HG02571 (cell line): ENCODE data around the gene GPC6.
"Not testable (repeated sequence)": the region's sequence is repeated elsewhere in the genome, so short reads cannot be mapped to it uniquely, and the experiment has no call there.

ENCODE experiments used
- ATAC-seq: cut with Tn5 transposase; IDR thresholded peaks from one replicate; pipeline ENCODE4 v1.9.1; 2021; ENCODE audit warnings: mild to moderate bottlenecking, moderate library complexity; ENCODE audit not compliant: unreplicated experiment

The GPC6 gene

GRCh38 chr13:94259984-94260383 lies 1033.4 kb downstream of the GPC6 start:
- ATAC-seq, result no peak

GRCh38 chr13:94261163-94261562 lies 1034.6 kb downstream of the GPC6 start:
- ATAC-seq, result no peak

- no peak for ATAC-seq
Measured at GRCh38 chr13:94263038-94263437, 1036.4 kb downstream of the GPC6 start.

- ATAC-seq, result no peak
Measured at GRCh38 chr13:94267581-94268366, 1041.2 kb downstream of the GPC6 start.

GRCh38 chr13:94268661-94269060 lies 1042.1 kb downstream of the GPC6 start:
- ATAC-seq, result no peak

GRCh38 chr13:94269557-94269956 lies 1043.0 kb downstream of the GPC6 start:
- ATAC-seq, result no peak

- ATAC-seq, result no peak
Measured at GRCh38 chr13:94270556-94270955, 1043.9 kb downstream of the GPC6 start.

GRCh38 chr13:94272038-94272437 lies 1045.4 kb downstream of the GPC6 start:
- no peak for ATAC-seq

GRCh38 chr13:94280349-94280748 lies 1053.7 kb downstream of the GPC6 start:
- ATAC-seq, result no peak

- ATAC-seq, result no peak
Measured at GRCh38 chr13:94280845-94281244, 1054.2 kb downstream of the GPC6 start.

- no peak for ATAC-seq
Measured at GRCh38 chr13:94286581-94286980, 1060.0 kb downstream of the GPC6 start.

GRCh38 chr13:94291631-94292322 lies 1065.2 kb downstream of the GPC6 start:
- ATAC-seq, result no peak

GRCh38 chr13:94292323-94292640 lies 1065.7 kb downstream of the GPC6 start:
- no peak for ATAC-seq

GRCh38 chr13:94296471-94296870 lies 1069.9 kb downstream of the GPC6 start:
- ATAC-seq, result no peak

- no peak for ATAC-seq
Measured at GRCh38 chr13:94298346-94298745, 1071.7 kb downstream of the GPC6 start.

GRCh38 chr13:94300401-94300800 lies 1073.8 kb downstream of the GPC6 start:
- ATAC-seq, result no peak

GRCh38 chr13:94301487-94301886 lies 1074.9 kb downstream of the GPC6 start:
- no peak for ATAC-seq

- ATAC-seq, result not testable (repeated sequence)
Measured at GRCh38 chr13:94302847-94303565, 1076.4 kb downstream of the GPC6 start.

GRCh38 chr13:94303644-94304174 lies 1077.1 kb downstream of the GPC6 start:
- ATAC-seq, result no peak

GRCh38 chr13:94305033-94305432 lies 1078.4 kb downstream of the GPC6 start:
- ATAC-seq, result no peak

GRCh38 chr13:94305463-94305862 lies 1078.9 kb downstream of the GPC6 start:
- ATAC-seq, result no peak

GRCh38 chr13:94305934-94306333 lies 1079.3 kb downstream of the GPC6 start:
- no peak for ATAC-seq
